GM19467 (cell line): Measurements from ENCODE around the gene TAF6L.
"Not testable (repeated sequence)": the region's sequence is repeated elsewhere in the genome, so short reads cannot be mapped to it uniquely, and the experiment has no call there.

Experiments used
- ATAC-seq: cut with Tn5 transposase; IDR thresholded peaks from one replicate; pipeline ENCODE4 v1.9.1; 2021; ENCODE audit warnings: mild to moderate bottlenecking, moderate library complexity; ENCODE audit not compliant: unreplicated experiment

The TAF6L gene

DNA sequence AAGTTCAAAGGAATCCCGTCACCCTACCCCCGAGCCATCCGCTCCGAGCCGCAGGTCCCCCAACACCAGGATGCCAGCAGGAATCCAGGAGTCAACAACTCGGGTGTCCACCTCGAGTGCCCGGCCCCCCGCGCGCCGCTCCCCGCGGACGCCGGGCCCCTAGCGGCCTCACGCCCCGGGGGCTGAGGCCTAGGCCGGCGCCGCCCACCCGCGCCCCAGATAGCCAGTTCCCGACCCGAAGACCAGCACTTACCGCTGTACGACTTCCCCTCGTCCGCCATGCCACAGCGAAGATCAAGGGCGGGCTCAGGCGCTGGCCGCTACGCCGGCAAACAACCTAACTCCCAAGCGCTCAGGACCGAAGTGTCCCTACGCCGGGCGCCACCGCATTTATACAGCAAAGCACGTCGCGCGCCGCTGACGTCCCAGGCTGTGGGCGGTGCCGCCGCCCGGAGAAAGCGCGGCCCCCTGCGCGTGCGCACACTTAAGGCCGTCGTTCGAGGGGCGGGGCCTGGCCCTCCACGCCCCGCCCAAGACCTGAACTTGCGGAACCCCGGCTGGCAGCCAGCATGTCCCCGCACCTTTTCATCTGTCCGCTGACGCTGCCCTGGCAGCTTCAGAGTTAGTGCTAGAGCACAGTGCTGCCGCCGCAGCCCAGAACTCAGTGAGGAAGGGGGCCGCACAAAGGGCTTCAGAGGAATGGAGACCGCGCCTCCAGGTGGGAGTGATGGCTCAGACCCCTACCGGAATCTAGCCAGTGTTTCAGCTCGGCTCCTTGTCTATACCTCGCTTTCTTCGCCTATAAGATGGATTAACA lies 34.1 kb downstream of the TAF6L start, which contains the start of gene NXF1:
Gene NXF1, minus strand, starts transcription at position 365 of the 817 bp plus-strand sequence. Its CDS starts 84 bp downstream, at position 281.
- peak; percentile 77 for ATAC-seq

DNA sequence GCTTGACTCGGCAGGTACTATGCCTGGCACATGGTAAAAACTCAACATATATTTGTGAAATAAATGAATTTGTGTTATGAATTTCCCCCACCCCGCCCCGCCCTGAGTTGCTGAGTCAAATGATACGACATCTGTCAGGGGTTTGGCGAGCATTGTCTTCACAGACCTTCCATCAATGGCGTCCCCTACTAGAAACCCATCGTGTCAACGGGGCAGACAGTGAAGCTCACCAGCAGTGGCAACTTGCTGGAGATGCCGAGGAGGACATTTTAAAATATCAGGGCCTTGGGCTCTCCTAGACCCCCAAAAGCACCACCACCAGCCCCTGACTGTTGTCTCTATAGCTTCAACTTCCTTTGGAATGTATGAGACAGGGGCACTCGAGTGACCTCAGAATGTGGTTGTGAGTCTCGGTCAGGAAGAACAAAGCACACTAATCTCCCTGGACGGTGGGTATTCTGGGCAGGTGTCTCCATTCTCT lies 34.8 kb downstream of the TAF6L start:
- ATAC-seq = no peak

GRCh38 chr11:62806611-62807121 lies 35.5 kb downstream of the TAF6L start:
- no peak for ATAC-seq

DNA sequence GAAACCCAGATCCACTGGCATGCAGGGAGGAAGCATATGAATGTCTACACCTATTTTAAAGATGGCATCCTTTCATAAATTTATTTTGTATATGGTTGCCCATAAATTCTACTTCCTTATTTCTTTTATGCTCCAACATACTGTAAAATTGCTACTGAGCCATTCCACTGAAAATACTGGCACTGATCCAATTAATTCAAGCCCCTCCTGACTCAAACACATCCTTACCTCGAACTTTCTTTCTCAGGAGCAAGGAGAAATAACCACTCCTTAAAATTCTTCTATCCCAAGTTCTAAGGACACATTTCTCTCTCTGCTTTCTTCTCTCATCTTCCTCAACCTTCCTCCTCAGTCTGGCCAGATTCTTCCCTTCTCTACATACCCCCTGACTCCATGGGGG lies 39.6 kb downstream of the TAF6L start:
- no peak for ATAC-seq

GRCh38 chr11:62811659-62812058 lies 40.5 kb downstream of the TAF6L start:
- no peak for ATAC-seq

DNA sequence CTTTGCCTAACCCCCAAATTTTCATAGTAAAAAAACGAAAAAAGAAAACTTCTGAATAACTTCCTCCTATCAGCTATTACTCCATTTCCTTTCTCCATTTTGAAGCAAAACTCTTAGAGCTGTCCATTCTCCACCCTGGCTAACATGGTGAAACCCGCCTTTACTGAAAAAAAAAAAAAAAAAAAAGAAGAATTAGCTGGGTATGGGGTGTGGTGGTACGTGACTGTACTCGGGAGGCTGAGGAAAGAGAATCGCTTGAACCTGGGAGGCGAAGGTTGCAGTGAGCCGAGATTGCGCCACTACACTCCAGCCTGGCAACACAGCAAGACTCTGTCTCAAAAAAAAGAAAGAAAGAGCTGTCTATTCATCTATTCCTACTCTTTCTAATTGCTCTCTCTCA lies 45.4 kb downstream of the TAF6L start:
- ATAC-seq = no peak

DNA sequence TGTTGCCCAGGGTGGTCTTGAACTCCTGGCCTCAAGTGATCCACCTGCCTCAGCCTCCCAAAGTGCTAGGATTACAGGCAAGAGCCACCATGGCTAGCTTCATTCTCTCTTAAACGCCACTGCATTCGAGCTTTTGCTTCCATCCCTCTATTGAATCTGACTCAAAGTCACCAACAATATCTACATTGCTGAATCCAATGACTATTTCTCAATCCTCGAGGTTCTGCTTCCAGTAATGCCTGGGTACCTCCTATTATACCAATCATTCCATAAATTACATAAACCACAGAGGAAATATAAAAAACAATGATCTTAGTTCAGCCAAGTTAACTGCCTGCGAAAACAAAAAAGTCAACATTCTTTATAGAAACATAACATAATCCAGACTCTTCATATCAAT lies 45.9 kb downstream of the TAF6L start:
- no peak for ATAC-seq

GRCh38 chr11:62823677-62824076 lies 52.5 kb downstream of the TAF6L start:
- ATAC-seq = no peak

DNA sequence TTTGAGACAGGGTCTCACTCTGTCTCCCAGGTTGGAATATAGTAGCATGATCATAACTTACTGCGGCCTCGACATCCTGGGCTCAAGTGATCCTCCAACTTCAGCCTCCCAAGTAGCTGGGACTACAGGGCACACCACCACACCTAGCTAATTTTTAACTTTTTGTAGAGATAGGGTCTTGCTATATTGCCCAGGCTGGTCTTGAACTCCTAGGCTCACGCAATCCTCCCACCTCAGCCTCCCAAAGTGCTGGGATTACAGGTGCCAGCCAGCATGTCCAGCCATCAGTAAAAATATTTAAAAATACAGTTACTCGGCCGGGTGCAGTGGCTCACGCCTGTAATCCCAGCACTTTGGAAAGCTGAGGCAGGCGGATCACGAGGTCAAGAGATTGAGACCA lies 56.9 kb downstream of the TAF6L start:
- not testable (repeated sequence) for ATAC-seq

- ATAC-seq = no peak
Measured at GRCh38 chr11:62830904-62831519, 59.8 kb downstream of the TAF6L start.

DNA sequence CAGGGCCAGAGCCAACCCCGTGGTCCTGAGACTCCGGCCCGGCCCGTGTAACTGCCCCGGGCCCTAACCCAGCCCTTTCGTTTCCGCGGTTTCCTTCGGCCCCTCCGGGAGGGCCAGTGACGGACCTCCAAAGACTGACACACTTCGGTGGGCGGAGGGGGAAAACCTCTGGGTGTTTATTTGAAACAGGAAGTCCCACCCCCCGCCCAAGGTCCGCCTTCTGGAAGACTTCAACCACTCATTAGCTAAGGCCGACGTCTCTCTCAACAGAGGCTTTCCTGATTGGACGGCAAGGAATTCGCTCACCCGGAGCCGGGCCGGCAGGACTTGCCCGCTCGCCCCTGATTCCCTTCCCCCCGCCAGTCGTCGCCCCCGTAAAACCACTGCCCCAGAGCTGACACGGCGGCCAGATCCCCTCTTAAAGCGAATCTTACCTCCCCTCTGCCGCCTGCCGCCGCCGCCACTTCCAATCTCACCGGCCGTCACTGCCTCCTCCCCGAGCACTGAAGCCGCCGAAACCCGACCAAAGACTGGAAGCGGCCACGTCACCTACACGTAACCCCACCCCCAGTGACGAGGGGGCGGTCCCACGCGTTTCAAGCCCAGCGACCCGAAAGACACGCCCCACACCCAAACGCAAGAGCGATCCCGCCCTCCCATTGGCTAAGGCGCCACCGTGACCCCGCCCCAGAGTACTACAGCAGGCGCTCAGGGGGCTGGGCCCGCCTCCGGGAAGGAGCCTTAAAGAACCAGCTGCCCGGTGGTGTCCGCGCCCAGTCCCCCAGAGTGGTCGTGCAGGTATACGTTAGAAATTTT lies 60.5 kb downstream of the TAF6L start, which contains the start of gene STX5:
Gene STX5, minus strand, starts transcription at position 532 of the 816 bp plus-strand sequence. CDS start 808 bp downstream, outside the sequence.
- ATAC-seq = peak; percentile 76

- no peak for ATAC-seq
Measured at GRCh38 chr11:62832336-62833234, 61.4 kb downstream of the TAF6L start, which contains the start of gene TEX54. Gene TEX54 (minus strand): TSS chr11:62832841.

DNA sequence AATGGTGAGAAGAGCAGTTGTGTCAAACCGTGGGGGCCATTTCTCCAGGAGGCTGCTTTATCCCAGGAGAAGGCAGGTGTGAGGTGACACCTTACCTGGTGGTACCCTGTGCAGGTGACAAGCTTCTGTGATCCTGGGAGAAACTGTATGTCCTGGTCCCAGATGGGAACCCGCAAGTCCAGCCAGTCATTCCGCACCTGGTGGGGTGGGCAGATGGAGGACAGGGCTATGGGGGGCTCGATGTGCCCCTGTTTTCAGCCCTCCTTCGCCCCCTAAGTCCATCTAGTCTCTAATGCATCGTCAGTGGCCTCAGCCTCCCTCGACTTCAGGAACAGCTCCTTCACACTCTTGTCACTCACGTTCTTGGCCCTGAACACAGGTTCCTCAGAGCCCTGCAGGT lies 64.1 kb downstream of the TAF6L start:
- no peak for ATAC-seq
